ENCODE results near the gene TTC9C.

GRCh38 chr11:62687508-62688396 lies 40.5 kb upstream of the TTC9C start:
- TF ChIP-seq POLR2A (IDR thresholded peaks at IDR 0.05) (no peak), CTCF (IDR thresholded peaks at IDR 0.05) (no peak)
